Stimulated activated CD4-positive, alpha-beta T cell treated with anti-CD3 and anti-CD28 coated beads, Interleukin-1b, Interleukin-23, amount 100 ng/mL, for 1 hour (primary cell): ENCODE results near the gene TSPOAP1.

Experiments used
- DNase-seq, 2 donors: peaks; one replicate each; pipeline ENCODE4 v3.0.0-alpha.2; 2020; ENCODE audit warnings: low read depth in 2 of 2

The TSPOAP1 gene

DNA sequence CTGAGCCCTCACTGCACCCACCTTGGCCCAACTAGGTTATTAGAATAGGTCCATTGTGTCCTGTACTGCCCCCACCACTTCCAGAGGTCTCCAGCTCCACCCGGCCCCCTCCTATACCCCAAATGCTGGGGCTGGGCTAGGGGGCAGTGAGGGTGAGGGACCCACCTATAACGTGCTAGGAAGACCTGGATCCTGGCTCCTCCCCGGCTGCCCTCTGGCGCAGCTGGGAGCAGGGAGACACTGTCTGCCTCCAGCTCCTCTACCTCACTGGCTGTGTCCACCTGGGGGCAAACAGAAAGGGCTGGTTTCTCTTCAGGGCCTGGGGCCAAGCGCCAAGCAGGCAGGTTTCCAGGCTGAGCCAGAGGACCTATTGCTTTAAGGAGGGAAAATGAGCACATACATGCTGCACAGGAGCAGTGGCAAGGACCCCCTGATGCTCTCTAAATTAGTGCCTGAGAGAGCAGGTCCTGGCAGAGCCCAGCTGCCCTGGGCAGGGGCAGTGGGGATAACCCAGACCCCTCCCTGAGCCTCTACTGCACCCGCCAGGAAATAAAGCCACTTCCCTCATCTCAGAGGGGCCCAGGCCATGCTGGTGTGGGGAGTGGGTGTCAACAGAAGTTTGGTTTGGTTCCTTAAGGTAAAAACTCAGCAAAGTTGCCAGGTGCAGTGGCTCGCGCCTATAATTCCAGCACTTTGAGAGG, 12.2 kb downstream of the TSPOAP1 start:
- DNase-seq = no peak

DNA sequence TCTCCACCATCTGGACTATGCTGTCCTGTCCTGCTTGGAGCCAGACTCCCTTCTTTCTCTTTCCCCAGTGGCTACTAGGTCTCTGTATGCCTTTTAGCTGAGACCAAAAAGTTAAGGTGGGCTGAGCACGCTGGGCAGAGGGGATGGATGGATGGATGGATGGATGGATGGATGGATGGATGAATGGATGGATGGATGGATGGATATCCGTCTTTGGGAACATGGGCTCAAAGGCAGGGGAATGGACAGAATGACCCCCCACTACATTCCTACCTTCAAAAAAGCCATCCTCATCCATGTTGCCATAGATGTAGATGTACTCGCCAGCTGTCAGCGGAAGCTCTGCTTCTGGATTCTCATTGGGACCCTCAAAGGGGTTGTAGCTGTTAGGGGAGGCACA, 12.8 kb downstream of the TSPOAP1 start:
- no peak for DNase-seq

DNA sequence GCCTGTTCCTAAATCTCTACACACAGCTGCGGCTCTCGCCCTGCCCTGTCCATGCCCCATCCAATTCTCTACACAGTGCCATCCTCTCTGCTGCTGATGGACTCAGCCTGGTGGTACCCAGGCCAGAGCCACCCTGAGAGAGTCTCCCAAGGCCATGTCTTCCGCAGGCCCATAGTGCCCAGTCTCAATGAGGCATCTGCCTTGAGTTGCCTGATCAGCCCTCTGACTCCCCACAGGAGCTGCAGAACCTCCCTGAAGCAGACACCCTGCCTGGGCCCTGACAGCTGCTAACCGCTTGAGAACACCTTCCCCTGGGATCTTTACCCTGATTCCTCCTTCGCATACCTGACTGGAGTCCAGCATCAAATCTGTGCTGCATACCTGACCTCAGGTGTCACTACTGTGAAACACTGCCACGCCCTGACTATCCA, 13.3 kb downstream of the TSPOAP1 start:
- DNase-seq = no peak

DNA sequence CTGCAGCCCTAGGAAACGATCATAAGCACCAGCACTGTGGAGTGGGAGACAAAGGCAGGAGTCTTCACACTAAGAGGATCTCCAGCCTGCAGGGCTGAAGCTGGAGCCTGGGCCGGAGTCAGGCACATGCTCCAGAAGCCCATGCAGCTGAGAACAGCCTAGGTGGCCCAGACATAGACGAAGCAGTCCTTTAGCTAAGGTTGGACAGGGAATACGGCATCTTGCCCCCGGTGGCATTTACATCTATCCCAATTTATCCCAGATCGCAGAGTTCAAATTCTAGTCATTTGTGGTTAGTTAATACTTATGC, 13.9 kb downstream of the TSPOAP1 start:
- no peak for DNase-seq

DNA sequence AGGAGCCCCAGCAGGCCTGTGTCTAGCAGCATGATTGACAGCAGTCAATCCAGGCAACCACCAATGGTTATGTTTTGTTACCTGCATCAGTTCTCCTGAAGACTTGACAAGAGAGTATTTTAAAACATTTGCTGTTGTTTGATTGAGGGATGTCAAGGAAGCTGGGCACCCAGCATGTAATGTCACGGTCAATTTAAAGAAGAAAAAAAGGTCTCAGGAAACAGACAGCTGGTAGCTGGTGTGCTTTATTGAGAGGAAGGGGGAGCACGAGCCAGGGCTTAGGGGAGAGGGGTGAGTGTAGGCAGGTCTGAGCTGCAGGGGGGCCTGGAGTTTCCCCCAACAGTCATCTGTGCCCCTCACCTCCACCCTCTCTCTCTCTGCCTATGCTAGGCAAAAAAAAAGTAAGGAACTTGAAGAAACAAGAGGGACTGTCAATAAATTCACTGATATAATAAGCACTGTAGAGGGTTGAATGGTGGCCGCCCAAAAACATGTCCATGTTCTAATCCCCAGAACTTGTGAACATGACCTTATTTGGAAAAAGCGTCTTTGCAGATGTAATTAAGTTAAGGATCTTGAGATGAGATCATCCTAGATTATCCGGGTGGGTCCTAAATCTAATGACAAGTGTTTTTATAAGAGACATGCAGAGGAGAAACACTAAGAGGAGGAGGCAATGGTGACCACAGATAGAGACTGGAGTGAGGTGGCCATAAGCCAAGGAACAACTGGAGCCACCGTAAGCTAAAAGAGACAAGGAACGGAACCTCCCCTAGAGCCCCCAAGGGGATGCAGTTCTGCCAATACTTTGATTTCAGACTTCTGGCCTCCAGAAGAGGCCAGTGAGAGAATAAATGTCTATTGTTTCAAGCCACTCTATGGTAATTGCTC, 14.5 kb downstream of the TSPOAP1 start:
- DNase-seq = no peak

DNA sequence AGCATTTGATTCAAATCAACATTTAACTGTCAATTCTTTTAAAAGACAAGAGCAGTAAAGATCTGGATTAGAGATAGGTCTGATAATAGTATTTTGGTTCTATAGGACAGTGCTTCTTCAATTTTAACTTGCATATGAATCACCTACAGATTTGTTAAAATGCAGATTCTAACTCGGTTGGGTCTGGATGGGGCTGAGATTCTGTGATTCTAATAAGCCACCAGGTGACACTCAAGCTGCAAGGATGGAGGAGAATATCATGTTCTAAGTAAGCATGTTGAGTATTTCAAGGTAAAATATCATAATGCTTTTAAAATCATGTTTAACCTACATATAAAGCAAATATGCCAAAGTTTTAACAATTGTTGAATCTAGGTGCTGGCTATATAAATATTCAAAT, 15.8 kb downstream of the TSPOAP1 start:
- no peak for DNase-seq

DNA sequence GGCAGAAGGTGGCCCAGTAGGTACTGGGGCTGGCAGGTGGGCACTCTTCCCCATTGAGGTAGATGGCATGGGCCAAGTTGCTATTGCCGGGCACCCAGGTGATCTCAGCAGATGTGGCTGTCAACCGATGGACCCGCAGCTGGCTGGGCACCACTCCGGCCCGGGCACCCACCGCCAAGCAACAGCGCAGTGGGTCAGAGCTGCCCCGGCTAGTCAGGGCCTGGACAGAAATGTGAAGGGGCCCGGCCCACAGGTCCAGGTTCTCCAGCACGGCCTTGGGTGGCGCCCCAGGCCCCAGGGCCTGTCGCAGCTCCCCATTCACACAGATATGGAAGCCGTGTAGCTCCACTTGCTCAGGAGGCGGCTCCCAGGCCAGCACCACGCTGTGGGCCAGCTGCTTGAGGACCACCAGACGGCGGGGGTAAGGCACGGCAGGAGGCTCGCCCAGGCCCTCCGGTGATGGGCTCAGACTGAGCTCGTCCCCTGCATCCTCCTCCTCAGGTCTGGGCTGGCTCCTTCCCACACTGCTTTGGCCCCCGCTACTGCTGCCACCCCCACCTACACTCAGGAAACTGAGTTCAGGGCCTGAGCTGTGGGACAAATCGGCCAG, 16.5 kb downstream of the TSPOAP1 start:
- DNase-seq = no peak

DNA sequence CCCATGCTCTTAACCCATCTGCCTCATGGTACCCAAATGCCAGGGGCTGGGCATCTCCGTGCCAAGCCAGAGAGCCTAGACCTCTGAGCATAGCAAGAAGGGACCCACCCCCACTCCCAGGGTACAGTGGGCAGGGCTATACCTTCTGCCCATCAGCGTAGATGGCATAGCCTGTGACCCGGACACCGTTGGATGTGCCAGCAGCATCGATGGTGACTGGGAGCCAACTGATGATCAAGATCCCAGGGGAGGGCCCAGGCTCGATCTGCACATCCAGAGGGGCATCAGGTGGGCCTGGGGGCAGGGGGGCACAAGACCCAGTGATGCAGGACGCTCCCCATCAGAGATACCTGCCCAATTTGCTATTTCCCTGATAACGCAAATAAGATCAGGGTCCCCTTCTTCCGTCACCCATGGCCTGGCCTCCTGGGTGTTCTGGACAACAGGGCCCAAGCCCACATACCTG, 17.1 kb downstream of the TSPOAP1 start:
- DNase-seq = no peak

DNA sequence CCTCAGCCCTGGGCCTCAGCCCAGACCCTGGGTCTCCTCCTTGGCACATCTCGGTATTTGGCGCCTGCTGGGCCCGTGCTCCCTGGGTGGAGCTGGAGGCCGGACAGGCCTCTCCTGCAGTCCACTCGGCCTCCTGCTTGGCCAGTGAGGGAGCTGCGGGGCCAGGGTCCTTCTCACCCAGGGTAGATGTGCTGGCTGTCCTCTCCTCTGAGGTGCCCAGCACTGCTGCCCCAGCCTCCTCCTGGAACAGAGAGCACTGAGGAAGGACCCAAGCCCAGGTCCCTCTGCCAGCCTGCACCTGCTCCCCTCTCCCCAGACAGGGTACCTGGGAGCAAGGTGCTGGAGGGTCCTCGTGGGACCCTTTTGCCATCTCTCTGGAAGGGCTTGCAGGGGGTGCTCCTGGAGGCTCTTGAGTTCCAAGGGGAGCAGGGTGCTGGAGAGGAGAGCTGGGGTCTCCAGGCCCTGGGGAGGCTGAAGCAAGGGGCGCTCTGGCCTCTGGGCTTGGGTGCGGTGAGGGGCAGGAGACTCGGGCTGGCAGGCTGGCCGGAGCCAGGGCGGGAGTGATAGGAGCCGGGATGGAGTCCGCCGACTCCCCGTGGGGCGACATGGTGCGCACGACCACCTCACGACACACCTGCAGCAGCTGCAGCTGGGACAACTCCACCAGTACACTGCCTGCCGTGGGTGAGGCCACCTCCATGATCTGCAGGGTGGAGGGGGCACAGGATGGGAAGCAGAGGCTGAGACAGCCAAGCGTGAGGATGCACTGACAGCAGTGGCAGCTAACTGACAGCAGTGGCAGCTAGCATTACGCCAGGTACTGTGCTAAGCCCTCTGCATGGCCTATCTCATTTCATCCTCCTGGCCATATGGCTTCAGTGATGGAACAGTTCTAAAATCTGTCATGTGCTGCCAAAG, 17.8 kb downstream of the TSPOAP1 start:
- no peak for DNase-seq

DNA sequence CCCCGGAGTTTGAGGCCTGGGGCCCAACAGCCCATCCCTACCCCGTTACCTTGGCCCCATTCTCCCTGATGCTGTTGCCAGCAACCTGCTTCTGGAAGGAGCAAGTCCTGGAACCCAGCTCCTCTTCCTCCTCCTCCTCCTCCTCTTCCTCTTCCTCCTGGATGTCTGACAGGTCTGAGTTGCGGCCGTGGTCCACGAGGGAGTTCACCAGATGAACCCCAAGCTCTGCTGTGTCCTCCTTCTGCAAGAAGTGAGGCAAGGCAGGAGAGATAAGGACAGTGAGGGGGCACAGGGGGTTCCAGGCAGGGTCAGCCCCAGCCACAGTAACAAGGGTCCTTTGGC, 18.7 kb downstream of the TSPOAP1 start:
- DNase-seq = no peak

DNA sequence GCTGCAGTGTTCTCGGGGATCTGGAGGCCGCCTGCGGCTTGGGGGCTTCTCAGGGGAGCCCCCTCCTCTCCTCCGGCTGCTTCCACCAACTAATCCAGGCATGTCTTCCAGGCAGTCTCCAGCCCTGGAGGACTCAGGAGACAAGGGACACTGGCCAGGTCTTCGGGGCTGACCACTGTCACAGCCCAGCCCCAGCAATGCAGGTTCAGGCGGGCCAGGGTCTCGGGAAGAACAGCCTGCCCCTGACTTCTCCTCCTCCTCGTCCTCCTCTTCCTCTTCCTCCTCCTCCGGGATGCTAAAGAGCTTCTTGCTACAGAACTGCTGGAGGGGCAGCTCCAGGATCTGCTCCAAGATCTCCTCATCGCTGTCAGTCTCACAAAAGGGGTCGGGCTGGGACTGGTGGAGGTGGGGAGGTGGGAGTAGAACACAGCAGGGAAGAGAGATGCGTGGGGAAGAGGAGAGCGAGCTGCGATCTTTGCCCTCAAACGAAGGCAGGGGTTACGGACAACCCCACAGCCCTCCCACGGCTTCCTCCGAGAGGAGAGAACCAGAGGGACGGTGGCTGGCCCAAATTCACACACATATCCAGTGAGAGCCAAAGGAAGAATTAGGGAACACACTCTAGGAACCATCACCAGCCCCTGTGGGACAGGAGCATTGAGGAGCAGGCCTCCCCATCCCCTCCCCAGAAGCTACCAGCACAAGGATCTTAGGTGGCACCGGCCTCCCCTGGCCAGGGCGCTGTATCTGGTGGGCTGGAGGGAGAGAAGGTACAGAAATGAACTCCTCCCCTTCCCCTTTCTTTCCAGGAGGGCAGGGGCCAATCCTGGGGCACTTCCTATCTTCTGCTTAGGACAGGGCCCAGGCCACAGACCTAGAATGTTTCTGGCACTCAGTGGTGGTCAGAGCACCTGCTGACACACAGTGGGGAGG, 19.3 kb downstream of the TSPOAP1 start:
- no peak for DNase-seq

DNA sequence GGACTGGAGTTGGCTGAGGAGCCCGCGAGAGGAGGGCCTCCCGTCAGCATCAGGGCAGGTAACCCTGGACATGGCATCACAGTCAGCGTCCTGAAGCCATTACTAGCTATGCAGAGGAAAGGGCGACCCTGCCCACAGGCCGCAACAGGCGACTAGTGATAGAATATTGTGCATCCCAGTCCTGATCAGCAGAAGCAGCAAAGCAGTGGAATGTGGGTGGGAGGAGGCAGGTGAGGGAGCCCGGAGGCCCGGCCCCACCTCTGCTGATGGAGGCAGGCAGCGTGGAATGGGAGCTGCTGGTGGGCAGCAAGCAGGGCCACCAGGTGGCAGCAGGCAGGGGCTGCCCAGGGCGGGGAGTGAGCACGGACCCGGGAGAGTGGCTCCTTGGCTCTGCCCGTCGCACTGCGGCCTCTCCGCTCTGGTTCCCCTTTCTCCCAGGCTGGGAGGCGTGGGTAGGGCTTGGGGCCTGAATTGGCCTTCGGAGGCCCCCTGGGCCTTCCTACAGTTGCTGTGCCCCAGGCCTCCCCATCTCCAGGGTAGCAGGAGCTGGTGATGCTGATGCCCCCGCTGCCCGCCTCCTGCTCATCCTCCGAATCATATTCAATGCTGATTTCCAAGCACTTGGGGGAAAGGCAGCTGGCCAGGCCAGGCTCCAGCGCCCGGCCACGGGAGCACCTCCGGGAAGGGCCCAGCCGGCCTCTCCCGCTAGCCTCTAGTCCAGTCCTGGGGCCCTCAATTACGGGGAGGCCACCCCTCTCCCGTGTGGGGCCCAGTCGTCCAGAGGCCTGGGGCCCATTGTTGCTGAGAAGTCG, 20.2 kb downstream of the TSPOAP1 start:
- no peak for DNase-seq

DNA sequence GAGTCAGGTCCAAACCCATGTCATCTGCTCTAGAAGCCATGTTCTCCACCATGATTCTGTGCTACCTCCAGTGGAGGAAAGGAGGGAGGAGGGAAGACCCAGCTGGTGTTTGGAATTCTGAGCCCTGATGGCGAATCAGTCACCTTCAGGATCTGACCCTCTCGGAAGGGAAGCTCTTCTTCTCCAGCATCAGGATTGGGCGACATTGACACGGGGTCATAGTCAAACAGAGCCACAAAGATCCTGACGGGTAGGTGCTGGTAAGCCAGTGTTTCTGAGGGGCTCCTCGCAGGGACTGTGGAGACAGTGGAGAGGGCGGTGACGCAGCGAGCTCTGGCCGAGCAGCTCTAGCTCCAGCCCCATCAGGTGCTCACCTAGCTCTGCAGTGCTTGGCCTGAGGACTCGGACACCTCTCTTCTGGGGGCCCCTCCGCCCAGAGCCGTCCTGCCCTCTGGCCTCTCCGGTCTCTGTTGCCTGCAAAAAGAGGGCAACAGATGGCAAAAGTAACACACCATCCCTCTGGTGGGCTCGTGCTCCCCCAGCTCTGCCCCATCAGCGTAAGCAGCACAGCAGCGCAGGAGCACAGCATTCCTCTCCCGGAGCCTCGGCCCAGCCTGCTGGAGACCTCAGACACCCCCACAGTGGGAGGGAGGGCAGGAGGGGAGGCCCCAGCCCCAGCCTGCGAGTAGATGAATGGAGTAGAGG, 21.0 kb downstream of the TSPOAP1 start:
- no peak for DNase-seq

DNA sequence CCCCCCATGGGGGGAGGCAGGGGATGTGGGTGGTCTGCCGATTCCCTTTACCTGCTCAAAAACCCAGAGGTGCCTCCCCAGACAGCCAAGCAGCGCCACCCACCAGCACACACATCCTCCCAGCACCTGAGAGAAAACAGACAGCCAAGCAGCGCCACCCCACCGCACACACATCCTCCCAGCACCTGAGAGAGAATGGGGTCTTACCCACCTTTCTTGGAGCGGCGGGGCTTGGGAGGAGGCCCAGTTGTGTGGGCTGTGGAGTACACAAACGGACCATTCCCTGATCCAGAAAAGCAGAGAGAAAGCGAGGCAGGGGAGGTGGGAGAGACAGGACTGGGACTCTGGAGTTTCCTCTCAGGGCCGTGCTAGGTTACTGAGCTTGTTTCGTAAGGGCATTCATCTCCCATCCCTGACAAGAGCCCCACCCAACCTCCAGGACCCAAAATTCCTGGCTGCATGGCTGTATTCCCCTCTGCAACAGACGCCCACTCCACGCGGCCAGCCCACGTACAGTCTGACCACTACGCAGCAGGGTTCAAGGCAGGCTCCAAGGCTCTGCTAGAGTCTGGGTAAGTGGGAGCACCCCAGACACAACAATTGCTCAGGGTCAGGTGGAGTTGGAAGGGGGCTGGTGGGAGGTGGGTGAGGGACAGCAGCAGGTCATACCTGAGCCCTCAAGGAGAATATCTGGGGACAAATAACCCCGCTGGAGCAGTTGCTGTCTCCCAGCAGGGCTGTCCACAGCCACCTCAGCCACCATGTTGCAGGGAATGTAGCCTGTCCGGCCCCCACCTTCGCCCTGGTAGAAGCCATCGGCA, 22.3 kb downstream of the TSPOAP1 start:
- DNase-seq = no peak

DNA sequence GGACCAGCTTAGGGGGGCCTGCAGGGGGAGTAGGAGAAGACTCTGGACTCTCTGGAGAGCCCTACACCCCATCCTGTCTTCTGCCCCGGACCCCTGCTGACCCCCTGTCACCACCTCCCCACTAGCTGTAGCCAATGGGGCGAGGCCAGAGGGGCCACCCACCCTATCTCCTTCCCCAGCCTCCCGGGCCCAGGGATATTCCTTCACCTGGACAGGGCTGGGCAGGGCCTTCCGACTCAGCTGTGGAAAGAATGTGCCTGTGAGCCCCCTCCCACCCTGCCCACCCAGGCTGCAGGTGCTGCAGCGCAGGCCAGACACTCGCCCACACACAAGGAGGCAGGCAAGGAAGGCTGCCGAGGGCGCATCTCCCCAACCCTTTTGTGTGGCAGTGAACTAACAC, 23.0 kb downstream of the TSPOAP1 start:
- no peak for DNase-seq

DNA sequence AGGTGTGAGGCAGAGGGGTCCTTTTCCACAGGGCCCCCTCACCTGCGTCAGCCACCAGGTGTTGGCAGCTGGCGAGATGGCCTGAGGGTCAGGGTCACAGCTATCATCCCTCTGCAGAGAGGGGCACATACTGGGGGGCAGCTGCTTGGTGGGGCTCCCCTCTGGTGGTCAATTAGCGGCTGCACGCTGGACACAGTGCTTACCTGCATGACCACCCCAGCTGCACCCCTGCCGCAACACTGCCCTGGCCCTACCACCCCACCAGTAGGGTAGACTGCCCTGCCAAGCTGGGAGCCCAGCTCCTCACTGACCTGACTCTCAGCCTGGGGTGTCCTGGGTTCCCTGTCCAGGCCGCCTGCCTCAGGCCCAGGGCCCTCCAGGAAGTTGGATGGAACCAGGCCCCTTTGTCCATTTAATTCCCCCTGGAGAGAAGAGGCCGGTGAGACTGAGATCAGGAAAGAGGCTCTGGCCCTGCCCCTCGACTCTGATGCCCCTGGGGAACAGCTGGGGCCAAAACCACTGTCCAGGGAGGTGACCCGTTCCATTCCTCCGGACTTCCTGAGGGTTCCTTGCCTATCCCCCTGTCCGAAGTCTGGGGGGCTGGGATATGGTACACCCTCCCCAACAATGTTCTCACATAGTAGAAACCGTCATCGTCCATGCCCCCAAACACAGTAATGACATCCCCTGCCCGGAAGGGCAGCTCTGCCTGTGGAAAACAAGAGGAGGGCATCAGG, 23.7 kb downstream of the TSPOAP1 start:
- no peak for DNase-seq

DNA sequence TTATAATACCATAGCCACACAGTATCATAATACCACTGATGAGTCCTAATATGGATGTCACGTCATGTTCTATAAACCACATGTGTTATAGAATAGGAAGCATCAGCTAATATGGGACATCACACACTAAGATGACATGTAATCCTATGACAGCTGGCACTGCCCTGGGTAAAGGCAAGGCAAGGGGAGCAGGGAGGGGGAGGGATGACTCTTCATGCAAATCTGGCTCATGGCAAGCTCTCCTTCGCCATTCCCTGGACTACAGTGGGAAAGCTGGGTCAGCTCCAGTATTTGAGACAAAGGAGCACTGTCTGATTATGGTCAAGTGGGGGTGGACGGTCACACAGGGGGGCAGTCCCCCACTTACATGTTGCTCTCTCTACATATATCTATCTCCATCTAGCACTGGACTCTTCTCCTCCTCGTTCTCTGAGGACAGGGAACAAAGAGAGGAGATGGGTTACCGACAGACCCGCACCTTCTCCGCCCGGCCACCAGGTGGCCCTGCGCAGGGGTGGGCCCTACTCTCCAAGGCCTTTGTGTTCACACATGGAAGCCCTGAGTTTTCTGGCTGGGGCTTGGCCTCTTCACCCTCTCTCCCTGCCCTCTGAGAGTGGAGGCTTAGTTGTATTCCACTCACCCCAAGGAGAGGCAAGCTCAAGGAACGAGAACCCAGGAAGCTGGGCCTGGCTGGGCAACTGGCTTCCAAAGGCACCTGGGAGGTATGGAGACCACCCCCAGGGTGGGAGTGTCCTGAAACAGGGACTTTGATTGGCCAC, 24.4 kb downstream of the TSPOAP1 start:
- DNase-seq = peak in 1 of 2 donors; percentile 39
